Activated B cell treated with CpG ODN at 0.5 μM for 24 hours (primary cell): ENCODE results near the gene BCL2L13. TPM values are rescaled to one million over a fixed set of nuclear protein-coding genes. Genes with fewer than 3 reads are reported as not detected.

ENCODE experiments used
- ATAC-seq: fragments of 200-7000 bp; cut with Tn5 transposase; one replicate; pipeline ENCODE4 v1.10.0; 2021; ENCODE audit warnings: low read depth, mild to moderate bottlenecking, moderate library complexity
- CTCF ChIA-PET: fragments of 350-600 bp; sonication (Branson Sonifier 250); formaldehyde crosslinking; loops from one replicate; lab custom pipeline; 2021; ENCODE audit warnings: antibody characterized with exemption; lab: Charles Lee
- POLR2A ChIA-PET: fragments of 350-600 bp; sonication (Branson Sonifier 250); formaldehyde crosslinking; loops from one replicate; lab custom pipeline; 2021; ENCODE audit warnings: antibody characterized with exemption; lab: Charles Lee
- DNase-seq: peaks from one replicate; pipeline ENCODE4 v3.0.0; 2022
- H3K27ac Mint-ChIP-seq: one replicate; pipeline ENCODE4 v1.8.0; 2020; ENCODE audit warnings: mixed read lengths
- H3K27me3 Mint-ChIP-seq: one replicate; pipeline ENCODE4 v1.8.0; 2021; ENCODE audit warnings: mixed read lengths
- H3K36me3 Mint-ChIP-seq: one replicate; pipeline ENCODE4 v1.8.0; 2021; ENCODE audit warnings: low read depth, mixed read lengths
- H3K4me1 Mint-ChIP-seq: one replicate; pipeline ENCODE4 v1.8.0; 2021; ENCODE audit warnings: mixed read lengths
- H3K4me3 Mint-ChIP-seq: one replicate; pipeline ENCODE4 v1.8.0; 2020; ENCODE audit warnings: mild to moderate bottlenecking, mixed read lengths
- H3K9me3 Mint-ChIP-seq: one replicate; pipeline ENCODE4 v1.8.0; 2020; ENCODE audit warnings: mixed read lengths
- intact Hi-C: fragments of 100-400 bp; cut with micrococcal nuclease; formaldehyde crosslinking; loops from one replicate; pipeline ENCODE4 v1.15.1; 2024
- total RNA-seq: library from RNA; stranded (reverse); gene quantifications from 2 replicates; pipeline ENCODE4 v1.2.3, GENCODE V29; 2022
- TF ChIP-seq, protein P1 (sequence below): fragments of 200-600 bp; IDR thresholded peaks from one replicate; pipeline ENCODE4 v1.8.0; 2022; ENCODE audit warnings: antibody characterized with exemption, mild to moderate bottlenecking

BCL2L13 gene
- total RNA-seq, 1 donor from 2014 or later, result 38.7 TPM

DNA sequence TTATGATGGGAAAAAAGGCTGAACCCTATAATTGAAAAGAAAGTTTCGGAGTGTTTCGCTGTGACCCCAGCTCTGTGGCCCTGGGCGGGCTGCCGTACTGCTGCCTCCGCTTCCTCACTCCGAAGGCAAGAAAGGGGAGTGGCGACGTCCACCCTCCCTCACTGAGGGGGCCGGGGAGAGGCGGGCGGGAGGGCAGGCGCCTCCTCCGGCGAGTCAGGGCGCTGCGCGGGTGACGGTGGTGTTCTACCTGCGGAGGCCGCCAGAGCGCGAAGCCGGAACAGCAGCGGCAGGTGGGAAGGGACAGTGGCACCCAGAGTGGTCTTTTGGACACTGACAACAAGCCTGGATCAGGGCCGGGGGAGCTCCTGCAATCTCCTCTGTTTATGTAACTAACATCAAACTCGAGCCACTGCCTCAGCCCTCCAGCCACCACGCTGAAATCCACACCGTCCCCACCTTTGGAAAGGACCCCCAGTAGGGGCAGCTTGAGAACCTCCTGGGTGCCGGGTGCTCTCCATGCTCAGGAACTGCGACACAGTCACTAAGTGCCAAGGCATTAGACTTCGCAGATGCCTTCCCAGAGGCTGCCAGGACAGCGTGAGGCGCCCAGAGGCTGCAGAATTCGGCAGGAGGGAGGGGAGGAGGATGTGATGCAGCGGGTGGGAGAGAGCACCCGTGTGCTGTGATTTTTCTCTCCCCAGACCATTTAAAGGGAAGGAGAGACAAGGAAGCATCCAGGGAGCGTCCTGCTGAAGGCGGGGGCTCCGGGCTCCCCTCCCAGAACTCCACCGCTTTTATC lies 110.2 kb downstream of the BCL2L13 start:
- TF ChIP-seq, protein P1, sequence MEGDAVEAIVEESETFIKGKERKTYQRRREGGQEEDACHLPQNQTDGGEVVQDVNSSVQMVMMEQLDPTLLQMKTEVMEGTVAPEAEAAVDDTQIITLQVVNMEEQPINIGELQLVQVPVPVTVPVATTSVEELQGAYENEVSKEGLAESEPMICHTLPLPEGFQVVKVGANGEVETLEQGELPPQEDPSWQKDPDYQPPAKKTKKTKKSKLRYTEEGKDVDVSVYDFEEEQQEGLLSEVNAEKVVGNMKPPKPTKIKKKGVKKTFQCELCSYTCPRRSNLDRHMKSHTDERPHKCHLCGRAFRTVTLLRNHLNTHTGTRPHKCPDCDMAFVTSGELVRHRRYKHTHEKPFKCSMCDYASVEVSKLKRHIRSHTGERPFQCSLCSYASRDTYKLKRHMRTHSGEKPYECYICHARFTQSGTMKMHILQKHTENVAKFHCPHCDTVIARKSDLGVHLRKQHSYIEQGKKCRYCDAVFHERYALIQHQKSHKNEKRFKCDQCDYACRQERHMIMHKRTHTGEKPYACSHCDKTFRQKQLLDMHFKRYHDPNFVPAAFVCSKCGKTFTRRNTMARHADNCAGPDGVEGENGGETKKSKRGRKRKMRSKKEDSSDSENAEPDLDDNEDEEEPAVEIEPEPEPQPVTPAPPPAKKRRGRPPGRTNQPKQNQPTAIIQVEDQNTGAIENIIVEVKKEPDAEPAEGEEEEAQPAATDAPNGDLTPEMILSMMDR, result no peak
- Mint-ChIP-seq H3K4me1 (no peaks in the 10 kb centered on the region), H3K27me3 (no peaks in the 10 kb centered on the region), H3K36me3 (peaks cover 15% of the 10 kb centered on the region), H3K9me3 (no peaks in the 10 kb centered on the region), H3K4me3 (no peak overlapping the region), H3K27ac (no peak overlapping the region)
- ATAC-seq (no peak), DNase-seq (no peak)
- ChIA-PET POLR2A (no interaction called here), CTCF (no interaction called here)
- intact Hi-C loops, result no loop called here

DNA sequence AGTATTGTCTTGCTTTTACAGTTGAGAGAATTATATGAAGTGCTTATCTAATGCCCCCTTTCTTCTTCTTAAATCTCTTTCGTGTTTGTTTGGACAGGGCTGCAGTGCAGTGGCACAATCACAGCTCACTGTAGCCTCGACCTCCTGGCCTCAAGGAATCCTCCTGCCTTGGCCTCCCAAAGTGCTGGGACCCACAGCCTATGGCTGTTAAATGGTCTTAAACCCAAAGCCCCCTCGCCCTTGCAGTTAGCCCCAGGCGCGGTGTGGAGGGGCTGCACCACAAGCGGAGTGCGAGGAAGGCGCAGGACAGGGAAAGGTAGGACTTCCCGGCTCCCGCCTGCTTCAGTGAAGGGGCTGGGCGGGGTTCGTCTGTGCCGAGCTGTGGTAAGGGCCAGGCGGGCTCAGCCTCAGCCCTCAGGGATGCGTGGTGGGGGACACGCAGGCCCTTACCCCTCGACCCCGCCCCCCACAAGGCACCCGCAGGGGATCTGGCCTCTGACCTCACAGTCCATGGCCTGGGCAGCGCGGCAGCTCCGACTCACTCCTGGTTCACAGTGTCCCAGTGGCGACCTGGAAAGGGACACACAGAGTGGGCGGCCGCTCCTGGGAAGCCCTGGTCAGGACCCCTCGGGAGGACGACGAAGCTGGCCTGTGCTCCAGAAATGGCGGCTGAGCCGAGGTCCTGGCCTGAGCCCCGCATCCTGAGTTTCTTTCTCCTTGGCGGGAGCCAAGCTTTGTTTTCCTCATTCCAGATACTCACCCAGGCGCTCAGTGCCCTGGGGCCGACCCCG lies 111.2 kb downstream of the BCL2L13 start:
- no peak overlapping the region for H3K4me3 Mint-ChIP-seq
- peaks cover 16% of the 10 kb centered on the region for H3K36me3 Mint-ChIP-seq
- no peaks in the 10 kb centered on the region for H3K4me1 Mint-ChIP-seq
- intact Hi-C loops, result no loop called here
- POLR2A ChIA-PET, result interaction anchor here (0.7 to 0.9 kb wide), 2 partner anchors 18 to 20 kb away, joined by 3 to 4 read pairs; no protein-coding TSS in a partner anchor
- H3K27me3 Mint-ChIP-seq, result no peaks in the 10 kb centered on the region
- ATAC-seq (no peak), DNase-seq (no peak)
- TF ChIP-seq, protein P1, result no peak
- CTCF ChIA-PET, result no interaction called here
- no peaks in the 10 kb centered on the region for H3K9me3 Mint-ChIP-seq
- no peak overlapping the region for H3K27ac Mint-ChIP-seq

DNA sequence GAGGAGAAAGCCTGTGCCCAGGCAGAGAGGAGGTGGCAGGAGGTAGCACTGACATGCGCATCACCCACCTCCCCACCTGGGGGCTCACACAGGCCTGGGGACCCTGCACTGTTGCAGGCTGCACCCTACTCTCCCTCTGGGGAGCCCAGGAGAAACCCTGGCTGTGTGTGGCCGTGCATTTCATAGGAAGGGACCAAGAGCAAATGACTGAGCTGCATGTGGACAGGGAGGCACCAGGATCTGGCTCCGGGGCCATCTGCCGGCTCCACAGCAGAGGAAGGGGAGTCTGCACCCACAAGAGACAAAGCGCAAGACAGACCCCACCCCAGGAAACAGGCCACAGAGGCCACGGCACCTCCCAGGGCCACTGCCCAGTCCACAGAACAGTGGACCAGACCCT lies 113.0 kb downstream of the BCL2L13 start:
- DNase-seq (no peak), ATAC-seq (no peak)
- CTCF ChIA-PET, result interaction anchor here (1.0 kb wide), 1 partner anchor 10 kb away, joined by 3 read pairs; no protein-coding TSS in a partner anchor
- intact Hi-C loops, result no loop called here
- POLR2A ChIA-PET, result no interaction called here
- TF ChIP-seq, protein P1, result no peak
- Mint-ChIP-seq H3K4me1 (no peaks in the 10 kb centered on the region), H3K4me3 (no peak overlapping the region), H3K27ac (no peak overlapping the region), H3K27me3 (no peaks in the 10 kb centered on the region), H3K36me3 (peaks cover 13% of the 10 kb centered on the region), H3K9me3 (no peaks in the 10 kb centered on the region)

DNA sequence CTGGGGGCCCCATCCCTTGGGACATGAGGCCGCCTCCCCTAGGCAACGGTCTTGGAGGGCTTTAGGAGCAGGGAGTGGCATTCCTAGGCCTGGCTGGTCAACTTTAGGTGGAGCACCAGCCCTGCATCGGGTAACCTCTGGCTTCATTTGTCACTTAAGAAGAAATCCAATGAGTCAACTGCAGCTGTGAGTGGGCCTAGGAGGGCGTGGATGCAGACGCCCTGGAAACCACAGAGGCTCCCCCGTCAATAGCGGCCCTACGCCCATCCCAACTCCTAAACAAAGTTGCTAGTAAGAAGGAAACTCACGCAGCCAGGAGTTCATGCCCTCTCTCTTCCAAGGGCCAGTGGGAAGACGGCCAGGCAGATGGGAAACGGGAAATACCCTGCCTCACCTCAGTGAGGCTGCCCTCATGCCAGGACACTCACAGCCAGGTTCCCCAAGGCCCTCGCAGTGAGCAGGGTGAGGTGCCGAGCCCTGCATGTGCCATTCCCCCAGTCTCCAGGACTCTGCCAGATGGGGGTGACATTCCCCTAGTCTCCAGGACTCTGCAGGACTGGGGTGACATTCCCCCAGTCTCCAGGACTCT lies 114.9 kb downstream of the BCL2L13 start:
- TF ChIP-seq, protein P1, result no peak
- H3K4me1 Mint-ChIP-seq, result peaks cover 2% of the 10 kb centered on the region
- H3K4me3 Mint-ChIP-seq, result no peak overlapping the region
- POLR2A ChIA-PET, result no interaction called here
- DNase-seq (no peak), ATAC-seq (no peak)
- CTCF ChIA-PET, result interaction anchor here (1.2 to 1.8 kb wide), 3 partner anchors 11 to 77 kb away, joined by 4 to 10 read pairs (median 6); no protein-coding TSS in a partner anchor
- peaks cover 12% of the 10 kb centered on the region for H3K36me3 Mint-ChIP-seq
- intact Hi-C loops, result no loop called here
- no peak overlapping the region for H3K27ac Mint-ChIP-seq
- no peaks in the 10 kb centered on the region for H3K9me3 Mint-ChIP-seq
- H3K27me3 Mint-ChIP-seq, result no peaks in the 10 kb centered on the region
